Vagina (tissue), 2 donors: ENCODE results near the gene LAMA2. TPM values are rescaled to one million over a fixed set of nuclear protein-coding genes. Genes with fewer than 3 reads are reported as not detected.

Source experiments
- DNase-seq, 2 donors: peaks; one replicate each; pipeline ENCODE4 v3.0.0-alpha.2; 2017; ENCODE audit errors: extremely low spot score in 2 of 2
- H3K27ac ChIP-seq: fragments of 200-600 bp; sonication (generic); one replicate; pipeline ENCODE4 v1.5.1; 2019
- H3K27me3 ChIP-seq: fragments of 200-600 bp; sonication (generic); one replicate; pipeline ENCODE4 v1.5.1; 2019
- H3K36me3 ChIP-seq, 2 donors: fragments of 200-600 bp; sonication (generic); one replicate each; pipeline ENCODE4 v1.5.1; 2017 to 2019
- H3K4me1 ChIP-seq: fragments of 200-600 bp; sonication (generic); one replicate; pipeline ENCODE4 v1.5.1; 2019
- H3K4me3 ChIP-seq, 2 donors: fragments of 200-600 bp; sonication (generic); 1 replicate in 1 of 2; 2 replicates in 1 of 2; pipeline ENCODE4 v1.5.1; 2016 to 2019
- H3K9me3 ChIP-seq: fragments of 200-600 bp; sonication (generic); one replicate; pipeline ENCODE4 v1.5.1; 2019
- POLR2A ChIP-seq, 2 donors: fragments of 450-650 bp; IDR thresholded peaks; one replicate each; pipeline ENCODE4 v1.6.1; 2017; ENCODE audit warnings: antibody characterized with exemption in 2 of 2, mild to moderate bottlenecking in 2 of 2, moderate library complexity in 2 of 2
- POLR2AphosphoS5 ChIP-seq, 2 donors: sonication (generic); formaldehyde crosslinking; IDR thresholded peaks; one replicate each; pipeline ENCODE4 v1.9.0; 2017; ENCODE audit warnings: antibody characterized with exemption in 2 of 2, mild to moderate bottlenecking in 2 of 2, low read depth in 1 of 2; ENCODE audit not compliant: insufficient read depth in 1 of 2
- intact Hi-C: fragments of 100-400 bp; cut with DNase I; formaldehyde crosslinking; loops from one replicate; pipeline ENCODE4 v1.15.1; 2023
- total RNA-seq: library from RNA; depleted of rRNA; stranded (reverse); fragments of >200 nt; gene quantifications from one replicate; pipeline ENCODE4 v1.2.3, GENCODE V29; 2016
- TF ChIP-seq, protein P1 (sequence below), 3 experiments: fragments of 450-650 bp in 2 of 3; fragments of 200-600 bp in 1 of 3; sonication (generic) in 1 of 3; IDR thresholded peaks; one replicate each; pipeline ENCODE4 v1.5.1; 2017 to 2019; ENCODE audit warnings: antibody characterized with exemption in 3 of 3, mild to moderate bottlenecking in 2 of 3, moderate library complexity in 2 of 3

LAMA2 gene
- total RNA-seq, 1 donor from 2014 or later = 91.1 TPM

DNA sequence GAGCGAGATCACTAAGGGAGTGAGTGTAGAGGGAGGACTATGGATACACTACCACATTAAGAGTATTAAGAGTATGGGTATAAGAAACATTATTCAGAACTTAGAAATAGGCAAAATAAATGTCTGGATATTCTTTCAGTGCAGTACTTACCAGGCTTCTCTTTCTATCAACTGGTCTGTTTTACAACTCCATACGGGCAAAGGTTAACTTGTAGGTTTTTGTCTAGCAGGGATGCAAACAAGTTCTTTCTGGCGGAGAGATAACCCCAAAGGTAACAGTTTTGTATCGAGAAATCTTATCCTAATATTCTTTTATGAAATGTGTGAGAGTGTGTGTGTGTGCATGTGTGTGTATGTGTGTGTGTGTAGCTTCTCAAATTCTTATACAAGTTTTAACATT, 640.9 kb downstream of the LAMA2 start:
- Histone ChIP-seq H3K9me3 (no peaks in the 10 kb centered on the region), H3K4me1 (no peaks in the 10 kb centered on the region), H3K27ac (no peak overlapping the region), H3K36me3 (no peaks in the 10 kb centered on the region), H3K27me3 (no peaks in the 10 kb centered on the region), H3K4me3 (no peak overlapping the region)
- no peak for DNase-seq
- TF ChIP-seq POLR2AphosphoS5 (IDR thresholded peaks at IDR 0.05; ENCODE audit: insufficient read depth in 1 of 2, low read depth in 1 of 2) = no peak
- TF ChIP-seq, protein P1, sequence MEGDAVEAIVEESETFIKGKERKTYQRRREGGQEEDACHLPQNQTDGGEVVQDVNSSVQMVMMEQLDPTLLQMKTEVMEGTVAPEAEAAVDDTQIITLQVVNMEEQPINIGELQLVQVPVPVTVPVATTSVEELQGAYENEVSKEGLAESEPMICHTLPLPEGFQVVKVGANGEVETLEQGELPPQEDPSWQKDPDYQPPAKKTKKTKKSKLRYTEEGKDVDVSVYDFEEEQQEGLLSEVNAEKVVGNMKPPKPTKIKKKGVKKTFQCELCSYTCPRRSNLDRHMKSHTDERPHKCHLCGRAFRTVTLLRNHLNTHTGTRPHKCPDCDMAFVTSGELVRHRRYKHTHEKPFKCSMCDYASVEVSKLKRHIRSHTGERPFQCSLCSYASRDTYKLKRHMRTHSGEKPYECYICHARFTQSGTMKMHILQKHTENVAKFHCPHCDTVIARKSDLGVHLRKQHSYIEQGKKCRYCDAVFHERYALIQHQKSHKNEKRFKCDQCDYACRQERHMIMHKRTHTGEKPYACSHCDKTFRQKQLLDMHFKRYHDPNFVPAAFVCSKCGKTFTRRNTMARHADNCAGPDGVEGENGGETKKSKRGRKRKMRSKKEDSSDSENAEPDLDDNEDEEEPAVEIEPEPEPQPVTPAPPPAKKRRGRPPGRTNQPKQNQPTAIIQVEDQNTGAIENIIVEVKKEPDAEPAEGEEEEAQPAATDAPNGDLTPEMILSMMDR (IDR thresholded peaks at IDR 0.05) = no peak
- TF ChIP-seq POLR2A (IDR thresholded peaks at IDR 0.05) = no peak
- intact Hi-C loops = no loop called here

DNA sequence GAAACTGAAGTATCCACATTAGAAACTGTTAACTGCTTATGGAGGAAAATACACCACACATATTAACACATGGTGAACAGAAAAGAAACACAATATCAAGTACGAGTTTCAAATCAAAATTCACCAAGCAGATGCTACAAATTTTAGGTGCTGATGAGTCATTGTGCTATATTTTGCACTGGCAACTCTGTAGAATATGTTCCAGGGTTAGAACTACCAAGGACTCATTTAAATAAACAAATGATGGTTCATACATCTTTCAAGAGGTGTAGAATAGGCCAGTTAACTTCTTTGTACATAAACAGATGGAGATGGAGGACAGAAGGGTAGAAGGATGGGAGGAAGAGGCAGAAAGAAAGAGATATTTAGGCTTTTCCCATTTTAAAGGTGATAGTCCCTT, 642.1 kb downstream of the LAMA2 start:
- no peaks in the 10 kb centered on the region for H3K36me3 ChIP-seq
- H3K27ac ChIP-seq = no peak overlapping the region
- H3K9me3 ChIP-seq = no peaks in the 10 kb centered on the region
- TF ChIP-seq POLR2A (IDR thresholded peaks at IDR 0.05) (no peak), POLR2AphosphoS5 (IDR thresholded peaks at IDR 0.05; ENCODE audit: insufficient read depth in 1 of 2, low read depth in 1 of 2) (no peak)
- TF ChIP-seq, protein P1 (IDR thresholded peaks at IDR 0.05) = no peak
- no peak overlapping the region for H3K4me3 ChIP-seq
- DNase-seq = no peak
- H3K4me1 ChIP-seq = no peaks in the 10 kb centered on the region
- intact Hi-C loops = no loop called here
- H3K27me3 ChIP-seq = no peaks in the 10 kb centered on the region

DNA sequence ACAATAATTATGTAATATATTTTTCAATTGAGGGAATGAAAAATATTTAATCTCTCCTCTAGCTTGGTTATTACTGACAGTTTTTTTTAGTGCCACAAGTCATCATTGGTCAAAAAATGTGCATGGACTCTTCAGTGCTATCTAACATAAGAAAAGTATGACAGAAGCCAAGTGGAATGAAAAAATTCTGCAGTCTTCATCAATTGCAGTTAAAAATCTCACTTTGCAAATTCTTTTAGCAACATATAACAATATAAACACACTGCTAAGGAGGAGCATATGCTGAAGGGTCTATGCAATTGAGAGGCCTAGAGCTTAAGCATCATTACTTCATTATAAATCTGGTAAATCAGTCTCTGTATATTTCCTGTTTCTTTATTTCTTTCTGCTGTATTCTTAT, 652.0 kb downstream of the LAMA2 start:
- Histone ChIP-seq H3K36me3 (no peaks in the 10 kb centered on the region), H3K27ac (no peak overlapping the region), H3K4me3 (no peak overlapping the region), H3K27me3 (no peaks in the 10 kb centered on the region), H3K9me3 (no peaks in the 10 kb centered on the region), H3K4me1 (no peaks in the 10 kb centered on the region)
- TF ChIP-seq POLR2AphosphoS5 (IDR thresholded peaks at IDR 0.05; ENCODE audit: insufficient read depth in 1 of 2, low read depth in 1 of 2) (no peak), POLR2A (IDR thresholded peaks at IDR 0.05) (no peak)
- TF ChIP-seq, protein P1 (IDR thresholded peaks at IDR 0.05) = no peak
- no peak for DNase-seq
- intact Hi-C loops = no loop called here

DNA sequence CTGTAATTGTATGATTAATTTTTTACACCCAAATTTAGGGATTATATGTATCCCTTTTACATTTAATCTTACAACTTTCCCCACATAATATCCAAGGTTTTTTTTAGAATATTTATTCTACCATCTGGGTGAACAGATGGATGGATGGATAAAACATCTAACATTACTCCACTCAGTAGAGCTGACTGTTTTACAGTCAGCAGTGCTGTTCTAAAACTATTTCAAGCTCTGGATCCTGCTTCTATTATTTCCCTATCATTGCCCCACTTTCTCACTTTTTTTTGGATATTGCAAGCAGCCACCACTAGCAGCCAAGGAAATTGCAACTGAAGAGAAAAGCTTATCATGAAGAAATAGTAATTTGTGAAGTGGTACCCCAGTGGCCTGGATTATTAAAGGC, 653.3 kb downstream of the LAMA2 start:
- no peaks in the 10 kb centered on the region for H3K36me3 ChIP-seq
- TF ChIP-seq, protein P1 (IDR thresholded peaks at IDR 0.05) = no peak
- TF ChIP-seq POLR2AphosphoS5 (IDR thresholded peaks at IDR 0.05; ENCODE audit: insufficient read depth in 1 of 2, low read depth in 1 of 2) (no peak), POLR2A (IDR thresholded peaks at IDR 0.05) (no peak)
- no peaks in the 10 kb centered on the region for H3K4me1 ChIP-seq
- DNase-seq = no peak
- H3K27me3 ChIP-seq = no peaks in the 10 kb centered on the region
- no peaks in the 10 kb centered on the region for H3K9me3 ChIP-seq
- intact Hi-C loops = no loop called here
- H3K4me3 ChIP-seq = no peak overlapping the region
- H3K27ac ChIP-seq = no peak overlapping the region

DNA sequence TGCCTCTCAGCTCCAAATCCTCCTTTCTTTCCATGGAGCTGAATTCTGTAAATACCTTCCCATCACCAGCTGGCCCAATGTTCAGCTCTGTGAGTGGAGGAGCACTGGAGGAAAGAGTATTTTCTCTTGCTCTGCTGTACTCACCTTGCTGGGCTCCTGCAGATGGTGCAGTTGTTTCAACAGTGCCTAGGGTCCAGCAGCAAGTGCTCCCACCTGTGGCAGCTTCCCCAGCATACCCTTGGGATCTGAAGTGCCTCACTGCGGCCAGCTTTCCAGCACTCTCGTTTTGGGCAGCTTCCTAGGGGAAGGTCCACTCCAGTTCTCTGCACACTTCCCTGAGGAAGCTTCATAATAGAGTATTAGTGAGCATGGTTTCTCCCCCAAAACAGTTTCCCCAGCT, 656.1 kb downstream of the LAMA2 start:
- Histone ChIP-seq H3K4me1 (no peaks in the 10 kb centered on the region), H3K27ac (no peak overlapping the region), H3K4me3 (no peak overlapping the region), H3K36me3 (no peaks in the 10 kb centered on the region), H3K9me3 (no peaks in the 10 kb centered on the region), H3K27me3 (no peaks in the 10 kb centered on the region)
- no peak for TF ChIP-seq POLR2A (IDR thresholded peaks at IDR 0.05)
- TF ChIP-seq, protein P1 (IDR thresholded peaks at IDR 0.05) = no peak
- no peak for TF ChIP-seq POLR2AphosphoS5 (IDR thresholded peaks at IDR 0.05; ENCODE audit: insufficient read depth in 1 of 2, low read depth in 1 of 2)
- intact Hi-C loops = no loop called here
- DNase-seq = no peak
